Measurements from ENCODE around the gene GSC2. TPM values are rescaled to one million over a fixed set of nuclear protein-coding genes. Genes with fewer than 3 reads are reported as not detected.

Gene GSC2
- total RNA-seq, 1 donor from 2014 or later: 0.26 TPM

GRCh38 chr22:19175602-19176174 is 25.6 kb upstream of the GSC2 start:
- no peaks in the 10 kb centered on the region for H3K27me3 Mint-ChIP-seq (ENCODE audit: insufficient read depth)
- peaks cover 6% of the 10 kb centered on the region for H3K36me3 Mint-ChIP-seq (ENCODE audit: low read depth)
- no peak for DNase-seq (ENCODE audit: low spot score)
- H3K4me1 Mint-ChIP-seq (ENCODE audit: low read depth): peaks cover 30% of the 10 kb centered on the region
- intact Hi-C loops (cut with micrococcal nuclease): loop anchor here (5.0 kb wide), 2 partner anchors 68 to 272 kb away; partner anchors contain the start of gene C22orf39
- H3K9me3 Mint-ChIP-seq: no peaks in the 10 kb centered on the region
- peak overlapping the region; percentile 65 for H3K4me3 Mint-ChIP-seq
- no peak overlapping the region for H3K27ac Mint-ChIP-seq

DNA sequence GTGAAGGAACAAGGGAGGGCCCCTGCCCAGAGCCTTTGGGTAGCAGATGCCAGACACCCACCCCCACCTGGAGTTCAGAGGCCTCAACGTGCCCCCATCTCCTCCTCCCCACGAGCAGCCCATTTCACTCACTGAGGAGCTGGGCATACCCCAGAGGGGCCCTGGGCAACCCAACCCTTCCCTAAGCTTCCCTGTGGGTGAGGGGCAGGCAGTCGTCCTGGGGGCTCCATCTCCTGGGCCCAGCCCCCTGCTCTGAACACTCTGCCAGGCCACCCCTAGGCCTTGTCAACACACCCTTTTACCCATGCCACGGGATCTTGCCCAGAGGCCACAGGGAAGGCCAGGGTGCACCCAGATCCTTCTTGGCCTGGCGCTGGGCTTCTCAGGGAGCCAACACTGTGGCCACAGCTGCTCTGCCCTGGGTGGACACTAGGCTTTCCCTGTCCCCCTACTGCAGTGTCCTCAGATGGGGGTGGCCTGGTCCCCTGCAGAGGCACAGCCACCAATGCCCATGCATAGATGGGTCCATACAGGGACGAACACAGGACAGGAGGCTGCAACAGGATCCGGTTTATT is 25.0 kb upstream of the GSC2 start:
- Mint-ChIP-seq H3K27ac (no peak overlapping the region), H3K27me3 (ENCODE audit: insufficient read depth) (peaks cover 6% of the 10 kb centered on the region), H3K9me3 (no peaks in the 10 kb centered on the region), H3K4me1 (ENCODE audit: low read depth) (peaks cover 35% of the 10 kb centered on the region), H3K4me3 (no peak overlapping the region), H3K36me3 (ENCODE audit: low read depth) (peaks cover 11% of the 10 kb centered on the region)
- DNase-seq (ENCODE audit: low spot score): no peak
- intact Hi-C loops (cut with micrococcal nuclease): loop anchor here (5.0 kb wide), 2 partner anchors 68 to 272 kb away; partner anchors contain the start of gene C22orf39

DNA sequence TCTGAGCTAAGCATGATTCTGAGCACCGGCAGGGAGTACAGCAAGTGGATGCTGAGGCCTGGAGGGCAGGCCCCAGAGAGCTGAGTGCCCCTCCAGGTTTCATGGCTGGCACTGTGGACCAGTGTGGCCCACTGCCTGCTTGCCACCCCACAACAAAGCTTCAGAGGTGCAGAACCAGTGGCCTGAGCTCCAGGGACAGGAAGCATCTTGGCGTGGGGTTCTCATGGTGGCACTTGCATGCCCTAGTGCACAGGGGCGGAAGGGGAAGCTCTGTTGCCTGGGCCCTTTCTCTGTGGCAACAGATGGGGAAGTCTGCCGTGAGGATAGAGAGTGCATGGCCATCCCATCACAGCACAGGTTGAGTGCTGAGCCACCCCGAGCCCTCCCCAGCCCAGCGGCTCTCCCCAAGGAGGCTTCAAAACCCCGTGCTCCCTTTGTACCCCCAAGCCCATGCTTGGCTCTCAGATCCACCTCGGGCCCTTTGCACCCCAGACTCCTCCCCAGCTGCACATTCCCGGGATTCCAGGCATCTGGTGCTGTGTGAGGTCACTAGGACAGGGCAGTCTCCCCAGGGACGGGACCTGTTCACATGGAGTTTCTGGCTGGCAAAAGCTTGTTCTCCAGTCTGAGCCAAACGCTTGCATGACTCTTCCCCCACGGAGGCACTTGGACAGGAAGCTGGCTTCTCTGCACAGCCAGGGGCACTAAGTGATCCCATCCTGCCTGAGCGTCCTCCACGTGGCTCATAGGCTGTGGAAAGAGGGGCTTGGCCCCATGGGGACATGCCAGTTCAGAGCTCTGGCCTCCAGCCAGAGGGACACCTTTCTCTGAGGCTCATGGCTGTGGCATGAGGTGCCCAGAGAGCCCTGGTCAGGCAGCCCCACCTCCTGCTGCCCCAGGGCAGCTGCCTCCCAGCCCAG is 24.3 kb upstream of the GSC2 start:
- H3K4me1 Mint-ChIP-seq (ENCODE audit: low read depth): peaks cover 33% of the 10 kb centered on the region
- H3K36me3 Mint-ChIP-seq (ENCODE audit: low read depth): peaks cover 11% of the 10 kb centered on the region
- no peak for DNase-seq (ENCODE audit: low spot score)
- intact Hi-C loops (cut with micrococcal nuclease): loop anchor here (5.0 kb wide), 2 partner anchors 67 to 273 kb away; partner anchors contain the start of gene C22orf39
- H3K27me3 Mint-ChIP-seq (ENCODE audit: insufficient read depth): peaks cover 8% of the 10 kb centered on the region
- H3K4me3 Mint-ChIP-seq: peak overlapping the region; percentile 93
- no peak overlapping the region for H3K27ac Mint-ChIP-seq
- H3K9me3 Mint-ChIP-seq: no peaks in the 10 kb centered on the region

GRCh38 chr22:19173047-19174035 is 23.2 kb upstream of the GSC2 start:
- no peak for DNase-seq (ENCODE audit: low spot score)
- intact Hi-C loops (cut with micrococcal nuclease): no loop called here
- Mint-ChIP-seq H3K27me3 (ENCODE audit: insufficient read depth) (peaks cover 17% of the 10 kb centered on the region), H3K9me3 (no peaks in the 10 kb centered on the region), H3K4me1 (ENCODE audit: low read depth) (peaks cover 29% of the 10 kb centered on the region), H3K27ac (peak overlapping the region; percentile 97), H3K36me3 (ENCODE audit: low read depth) (peaks cover 11% of the 10 kb centered on the region), H3K4me3 (peak overlapping the region; percentile 93)

- Mint-ChIP-seq H3K4me1 (ENCODE audit: low read depth) (peaks cover 29% of the 10 kb centered on the region), H3K36me3 (ENCODE audit: low read depth) (peaks cover 11% of the 10 kb centered on the region), H3K27ac (peak overlapping the region; percentile 97), H3K4me3 (peak overlapping the region; percentile 93), H3K27me3 (ENCODE audit: insufficient read depth) (peaks cover 21% of the 10 kb centered on the region), H3K9me3 (no peaks in the 10 kb centered on the region)
- DNase-seq (ENCODE audit: low spot score): no peak
- intact Hi-C loops (cut with micrococcal nuclease): no loop called here
Measured at GRCh38 chr22:19172213-19173046, 22.3 kb upstream of the GSC2 start.

DNA sequence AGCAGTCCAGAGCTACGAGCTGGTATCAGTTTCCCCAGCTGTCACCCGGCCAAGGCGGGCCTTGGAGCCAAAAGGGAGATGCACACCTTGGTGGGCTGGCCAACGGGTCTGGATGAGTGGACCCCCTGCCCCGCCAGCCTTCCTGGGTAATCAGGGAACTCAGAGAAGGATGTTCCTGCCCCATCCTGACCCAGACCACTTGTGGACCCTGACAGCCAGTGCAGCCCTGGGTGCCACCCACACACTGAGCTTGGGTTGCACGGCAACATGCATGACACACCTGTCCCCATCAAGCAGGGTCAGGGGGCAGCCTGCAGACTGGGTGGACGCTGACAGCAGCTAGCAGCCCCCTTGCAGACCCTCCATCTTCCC is 19.8 kb upstream of the GSC2 start:
- H3K27ac Mint-ChIP-seq: no peak overlapping the region
- H3K9me3 Mint-ChIP-seq: no peaks in the 10 kb centered on the region
- H3K4me3 Mint-ChIP-seq: peak overlapping the region; percentile 93
- H3K27me3 Mint-ChIP-seq (ENCODE audit: insufficient read depth): peaks cover 24% of the 10 kb centered on the region
- H3K36me3 Mint-ChIP-seq (ENCODE audit: low read depth): peaks cover 11% of the 10 kb centered on the region
- intact Hi-C loops (cut with micrococcal nuclease): no loop called here
- H3K4me1 Mint-ChIP-seq (ENCODE audit: low read depth): peaks cover 29% of the 10 kb centered on the region
- DNase-seq (ENCODE audit: low spot score): no peak

DNA sequence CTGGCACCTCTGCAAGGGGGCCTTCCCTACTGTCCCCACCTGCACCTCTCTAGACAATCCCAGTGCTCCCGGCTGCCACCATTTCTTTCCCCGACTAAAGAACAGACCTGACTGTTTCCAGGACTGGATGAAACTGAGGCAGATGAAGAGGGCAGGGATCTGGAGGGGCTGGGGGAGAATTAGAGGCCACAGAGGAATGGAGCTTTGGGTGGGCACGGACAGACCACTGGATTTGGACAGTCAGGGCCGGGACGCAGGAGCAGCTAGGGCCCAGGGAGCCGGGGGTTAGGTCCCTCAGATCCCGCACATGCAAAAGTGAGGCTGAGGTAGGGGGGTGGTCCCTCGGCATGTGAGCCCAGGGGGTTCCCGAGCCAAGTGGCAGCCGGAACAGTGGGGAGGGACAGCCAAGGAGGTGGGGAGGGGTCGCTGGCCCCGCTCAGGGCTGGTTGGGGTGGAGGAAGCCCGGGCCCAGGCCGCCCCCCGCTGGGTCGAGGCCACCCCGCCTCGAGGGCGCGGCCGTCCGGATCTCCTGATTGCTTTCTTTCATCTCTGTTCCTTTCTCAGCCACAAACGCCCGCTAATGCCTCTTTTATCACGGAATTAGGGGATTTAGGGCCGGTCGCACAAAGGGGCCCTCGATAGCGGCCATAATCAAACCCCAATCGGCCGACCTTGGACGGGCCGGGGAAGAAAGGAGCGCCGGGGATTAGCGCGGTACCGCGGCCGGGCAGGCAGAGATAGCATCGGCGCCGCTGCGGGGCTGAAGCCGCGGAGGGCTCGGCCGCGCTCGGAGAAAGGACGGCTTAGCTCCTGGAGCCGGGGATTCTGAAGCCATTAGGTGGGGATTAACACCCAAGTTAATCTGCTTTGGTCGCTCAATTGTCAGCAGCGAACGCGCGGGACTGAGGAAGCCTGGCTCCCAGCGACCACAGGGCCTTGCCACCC is 19.2 kb upstream of the GSC2 start:
- Mint-ChIP-seq H3K4me1 (ENCODE audit: low read depth) (peaks cover 29% of the 10 kb centered on the region), H3K36me3 (ENCODE audit: low read depth) (peaks cover 11% of the 10 kb centered on the region), H3K27ac (no peak overlapping the region), H3K9me3 (no peaks in the 10 kb centered on the region), H3K4me3 (peak overlapping the region; percentile 72), H3K27me3 (ENCODE audit: insufficient read depth) (peaks cover 24% of the 10 kb centered on the region)
- intact Hi-C loops (cut with micrococcal nuclease): no loop called here
- no peak for DNase-seq (ENCODE audit: low spot score)

- intact Hi-C loops (cut with micrococcal nuclease): no loop called here
- Mint-ChIP-seq H3K27ac (no peak overlapping the region), H3K27me3 (ENCODE audit: insufficient read depth) (peaks cover 24% of the 10 kb centered on the region), H3K9me3 (no peaks in the 10 kb centered on the region), H3K4me3 (peak overlapping the region; percentile 17), H3K4me1 (ENCODE audit: low read depth) (peaks cover 24% of the 10 kb centered on the region), H3K36me3 (ENCODE audit: low read depth) (peaks cover 11% of the 10 kb centered on the region)
- no peak for DNase-seq (ENCODE audit: low spot score)
Measured at GRCh38 chr22:19168088-19168890, 18.2 kb upstream of the GSC2 start.

DNA sequence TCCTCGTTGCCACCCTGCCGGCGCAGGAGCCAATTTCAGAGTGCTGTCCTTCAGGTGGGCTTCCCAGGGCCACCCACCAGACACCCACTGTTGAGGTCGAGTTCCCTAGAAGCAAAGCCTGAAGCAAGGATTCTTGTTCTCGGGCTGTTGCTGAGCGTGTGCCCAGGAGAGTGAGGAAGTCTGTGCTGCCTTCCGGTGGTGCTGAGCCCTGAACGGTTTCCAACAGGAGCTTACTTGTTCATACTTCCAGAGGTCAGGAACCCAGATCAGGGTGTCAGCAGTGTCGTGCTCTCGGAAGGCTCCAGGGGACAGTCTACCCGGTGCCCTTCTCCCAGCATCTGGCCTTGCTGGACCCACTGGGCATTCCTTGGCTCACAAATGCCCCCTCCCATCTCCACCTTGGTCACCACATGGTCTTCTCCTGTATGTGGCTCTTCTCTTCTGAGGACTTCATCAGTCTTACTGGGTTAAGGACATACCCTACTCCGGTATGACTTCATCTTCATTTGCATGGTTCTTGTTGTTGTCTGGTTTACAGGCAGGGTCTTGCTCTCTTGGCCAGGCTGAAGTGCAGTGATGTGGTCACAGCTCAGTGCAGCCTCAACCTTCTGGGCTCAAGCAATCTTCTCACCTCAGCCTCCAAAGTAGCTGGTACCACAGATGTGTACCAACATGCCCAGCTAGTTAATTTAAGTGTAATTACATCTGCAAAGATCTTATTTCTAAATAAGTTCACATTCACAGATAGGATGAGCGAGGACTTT is 17.2 kb upstream of the GSC2 start:
- intact Hi-C loops (cut with micrococcal nuclease): no loop called here
- peaks cover 11% of the 10 kb centered on the region for H3K36me3 Mint-ChIP-seq (ENCODE audit: low read depth)
- no peak overlapping the region for H3K4me3 Mint-ChIP-seq
- H3K4me1 Mint-ChIP-seq (ENCODE audit: low read depth): peaks cover 14% of the 10 kb centered on the region
- DNase-seq (ENCODE audit: low spot score): no peak
- no peak overlapping the region for H3K27ac Mint-ChIP-seq
- H3K27me3 Mint-ChIP-seq (ENCODE audit: insufficient read depth): peaks cover 24% of the 10 kb centered on the region
- H3K9me3 Mint-ChIP-seq: no peaks in the 10 kb centered on the region

DNA sequence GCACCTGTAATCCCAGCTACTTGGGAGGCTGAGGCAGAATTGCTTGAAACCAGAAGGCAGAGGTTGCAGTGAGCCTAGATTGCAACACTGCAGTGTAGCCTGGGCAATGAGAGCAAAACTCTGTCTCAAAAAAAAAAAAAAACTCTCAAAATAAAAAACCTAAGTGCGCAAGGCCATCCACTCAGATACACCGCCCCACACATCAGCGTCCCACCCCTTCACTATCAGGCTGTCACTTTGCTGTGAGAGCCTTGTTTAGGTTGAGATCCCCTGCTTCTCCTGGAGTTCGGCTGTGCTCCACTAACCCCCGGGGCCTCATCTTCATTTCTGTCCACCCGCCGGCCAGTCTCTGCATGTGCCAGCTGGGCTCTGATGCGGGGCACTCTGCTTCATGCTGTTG is 16.3 kb upstream of the GSC2 start:
- Mint-ChIP-seq H3K9me3 (no peaks in the 10 kb centered on the region), H3K27me3 (ENCODE audit: insufficient read depth) (peaks cover 24% of the 10 kb centered on the region), H3K36me3 (ENCODE audit: low read depth) (peaks cover 8% of the 10 kb centered on the region), H3K27ac (no peak overlapping the region), H3K4me1 (ENCODE audit: low read depth) (peaks cover 11% of the 10 kb centered on the region), H3K4me3 (no peak overlapping the region)
- DNase-seq (ENCODE audit: low spot score): no peak
- intact Hi-C loops (cut with micrococcal nuclease): no loop called here

All from activated T-helper 1 cell treated with anti-CD3 and anti-CD28 coated beads, Interleukin-12 subunit alpha, Interleukin-12 subunit beta, Interleukin-2, Interleukin-4 antibody, amounts not matched to agents 30 ng/mL and 10 ng/mL and 1 ng/mL, durations not matched to agents 14 hours and 24 hours and 36 hours (primary cell).